NCI-H1694 (cell line): ENCODE measurements around the gene STXBP1.

Source experiments
- DNase-seq: peaks from one replicate; lab custom pipeline; 2025; lab: John Stamatoyannopoulos, UW

STXBP1 gene

DNA sequence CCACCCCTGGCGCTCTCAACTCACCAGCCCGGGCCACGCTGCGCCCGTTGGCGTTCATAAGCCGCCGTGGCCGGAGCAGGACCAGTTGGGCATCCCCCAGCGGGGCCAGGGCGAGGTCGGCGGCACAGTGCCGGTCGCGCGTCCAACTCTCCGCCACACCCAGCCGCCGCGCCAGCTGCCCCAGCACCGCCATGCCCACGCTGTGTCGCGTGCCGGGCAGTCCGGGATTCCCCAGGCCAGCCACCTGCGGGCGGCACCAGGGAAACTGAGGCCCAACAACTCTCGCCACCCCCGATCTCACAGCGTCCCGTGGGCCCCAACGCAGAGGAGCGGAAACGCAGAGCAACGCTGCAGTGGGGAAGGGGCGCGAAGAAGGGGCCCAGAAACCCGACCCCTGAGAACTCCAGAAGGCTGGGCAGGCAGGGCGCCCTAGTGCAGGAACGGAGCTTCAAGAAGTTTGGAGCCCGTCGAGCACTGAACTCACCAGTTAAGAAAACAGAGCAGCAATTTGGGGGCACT is 102.9 kb downstream of the STXBP1 start:
- DNase-seq, result no peak

GRCh38 chr9:127715470-127716337 is 103.6 kb downstream of the STXBP1 start, which contains the start of the genes PTRH1 and TTC16:
TSS of gene PTRH1 (minus strand) at chr9:127715663. CDS start at chr9:127715639, 24 bp downstream.
TSS of gene TTC16 (plus strand) at chr9:127716079. CDS start at chr9:127716146, 67 bp downstream.
- peak; percentile 77 for DNase-seq

- no peak for DNase-seq
Measured at GRCh38 chr9:127716412-127716811, 104.3 kb downstream of the STXBP1 start.

DNA sequence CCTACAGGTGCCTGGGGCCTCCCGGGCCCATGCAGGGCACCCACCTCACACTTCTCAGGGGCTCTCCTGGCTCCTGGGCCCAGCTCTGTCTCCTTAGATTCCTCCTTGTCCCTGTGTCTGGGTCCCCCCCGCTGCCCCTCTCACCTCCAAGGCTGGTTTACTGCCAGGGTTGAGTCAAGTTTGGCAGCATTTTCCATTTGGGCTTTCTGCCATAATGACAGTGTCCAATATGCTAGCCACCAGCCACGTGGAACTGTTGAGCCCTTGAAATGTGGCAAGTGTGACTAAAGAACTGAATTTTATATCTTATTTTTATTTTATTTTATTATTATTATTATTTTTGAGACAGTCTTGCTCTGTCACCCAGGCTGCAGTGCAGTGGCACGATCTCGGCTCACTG is 105.7 kb downstream of the STXBP1 start:
- no peak for DNase-seq

GRCh38 chr9:127720031-127720864 is 108.2 kb downstream of the STXBP1 start:
- no peak for DNase-seq

DNA sequence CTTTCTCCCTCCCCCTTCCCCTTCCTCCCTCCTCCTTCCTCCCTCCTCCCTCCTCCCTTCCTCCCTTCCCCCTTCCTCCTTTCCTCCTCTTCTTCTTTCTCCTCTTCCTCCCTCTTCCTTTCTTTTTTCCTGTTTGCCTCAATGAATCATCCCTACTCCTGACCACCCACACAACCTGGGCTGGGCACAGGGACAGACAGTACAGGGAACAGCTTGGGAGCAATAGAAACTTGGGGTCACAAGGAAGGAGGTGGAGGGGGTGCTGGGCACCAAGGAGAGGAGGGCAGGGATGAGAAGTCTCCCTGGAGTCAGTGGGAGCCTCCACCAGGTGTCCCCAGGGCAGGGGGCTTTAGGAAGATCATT is 108.8 kb downstream of the STXBP1 start:
- no peak for DNase-seq

DNA sequence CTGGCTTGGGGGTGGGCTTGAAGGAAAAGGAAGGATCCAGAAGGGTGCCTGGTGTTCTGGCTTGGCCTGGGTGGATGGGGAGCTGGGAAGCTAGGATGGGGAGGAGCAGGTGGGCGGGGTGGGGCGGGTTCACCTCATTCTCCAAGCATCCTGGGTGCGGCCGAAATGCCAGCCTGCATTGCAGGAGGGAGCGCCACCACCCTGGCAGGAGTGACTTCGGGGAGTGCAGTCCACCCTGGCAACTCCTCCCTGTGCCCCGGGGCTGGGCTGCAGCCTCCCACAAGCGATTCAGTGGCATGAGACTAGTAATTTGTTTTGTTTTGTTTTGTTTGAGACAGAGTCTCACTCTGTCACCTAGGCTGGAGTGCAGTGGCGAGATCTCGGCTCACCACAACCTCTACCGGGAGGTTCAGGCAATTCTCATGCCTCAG is 109.3 kb downstream of the STXBP1 start:
- no peak for DNase-seq

DNA sequence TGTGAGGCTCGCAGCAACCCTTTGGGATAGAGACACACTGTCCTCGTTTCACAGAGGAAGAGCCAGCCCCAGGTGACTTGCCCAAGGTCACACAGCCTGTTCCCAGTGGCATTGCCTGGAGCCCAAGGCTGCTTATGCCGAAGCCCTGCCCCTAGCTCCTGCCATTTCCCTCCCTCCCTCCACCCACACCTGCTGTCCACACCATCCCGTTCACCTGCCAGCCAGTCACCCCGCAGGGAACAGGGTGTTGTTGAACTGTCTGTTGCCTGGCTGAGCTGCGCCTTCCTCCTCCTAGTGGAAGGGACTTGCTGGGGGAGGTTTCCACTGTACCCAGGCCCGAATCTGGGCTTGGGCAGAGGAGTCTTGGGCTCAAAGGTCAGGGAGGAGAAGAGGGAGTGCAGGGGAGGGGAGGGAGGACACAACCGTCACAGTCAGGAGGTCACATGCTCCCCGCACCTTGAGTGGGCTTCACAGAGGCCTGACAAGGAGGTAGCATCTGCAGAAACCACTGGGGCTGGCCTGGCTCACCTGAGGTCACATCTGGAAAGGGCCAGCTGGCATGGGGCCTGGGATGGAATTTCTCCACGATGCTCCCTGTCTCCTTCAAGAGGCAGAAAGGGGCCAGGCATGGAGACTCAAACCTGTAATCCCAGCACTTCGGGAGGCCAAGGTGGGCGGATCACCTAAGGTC is 110.1 kb downstream of the STXBP1 start:
- DNase-seq, result no peak

GRCh38 chr9:127723013-127723412 is 110.9 kb downstream of the STXBP1 start:
- DNase-seq, result no peak

GRCh38 chr9:127723444-127723843 is 111.4 kb downstream of the STXBP1 start:
- DNase-seq, result no peak

DNA sequence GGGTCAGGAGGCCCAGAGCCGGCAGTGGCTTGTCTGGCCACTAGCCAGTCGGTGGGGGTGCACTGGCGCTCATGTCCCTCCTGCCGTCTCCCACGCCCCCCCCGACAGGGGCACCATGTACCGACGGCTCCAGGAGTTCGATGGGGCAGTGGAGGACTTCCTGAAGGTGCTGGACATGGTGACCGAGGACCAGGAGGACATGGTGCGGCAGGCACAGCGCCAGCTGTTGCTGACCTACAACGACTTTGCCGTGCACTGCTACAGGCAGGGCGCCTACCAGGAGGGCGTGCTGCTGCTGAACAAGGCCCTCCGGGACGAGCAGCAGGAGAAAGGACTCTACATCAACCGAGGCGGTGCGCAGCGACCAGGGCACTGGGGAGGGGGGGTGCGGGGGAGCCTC is 111.9 kb downstream of the STXBP1 start:
- no peak for DNase-seq

- DNase-seq, result no peak
Measured at GRCh38 chr9:127726871-127727270, 114.8 kb downstream of the STXBP1 start.

GRCh38 chr9:127728808-127729207 is 116.7 kb downstream of the STXBP1 start:
- no peak for DNase-seq

DNA sequence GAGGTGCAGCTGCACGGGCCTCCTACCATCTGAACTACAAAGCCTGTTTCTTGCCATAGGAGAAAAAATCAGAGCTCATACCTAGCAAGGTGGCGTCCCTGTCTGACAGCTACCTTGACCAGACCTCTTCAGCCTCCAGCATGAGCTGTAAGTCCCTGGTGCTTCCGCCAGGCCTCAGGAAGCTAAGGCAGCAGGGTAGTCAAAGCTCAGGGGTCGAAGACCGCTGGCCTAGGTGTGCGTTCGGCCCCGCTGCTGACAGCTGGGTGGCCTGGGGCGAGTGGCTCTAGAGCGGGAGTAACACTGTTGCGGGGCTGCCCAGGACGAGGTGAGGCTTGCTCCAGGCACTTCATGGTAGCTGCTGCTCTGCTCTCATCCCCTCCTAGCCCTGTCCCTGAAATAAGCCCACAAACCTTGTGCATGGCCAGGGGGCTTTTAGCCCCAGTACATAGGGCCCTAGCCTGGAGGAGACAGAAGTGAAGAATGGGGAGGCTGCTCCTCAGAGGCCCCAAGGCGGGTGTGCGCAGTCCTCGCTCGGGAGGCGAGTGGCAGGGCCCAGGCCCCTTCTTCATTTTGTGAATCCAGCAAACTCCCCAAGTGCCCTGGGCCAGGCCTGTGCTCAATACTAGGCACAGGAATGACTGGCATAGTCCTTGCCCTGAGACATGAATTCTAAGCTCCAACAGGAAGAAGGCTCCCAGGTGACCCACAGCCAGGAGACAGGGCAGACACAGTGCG is 117.6 kb downstream of the STXBP1 start:
- DNase-seq, result no peak

GRCh38 chr9:127730262-127730661 is 118.2 kb downstream of the STXBP1 start:
- DNase-seq, result no peak

DNA sequence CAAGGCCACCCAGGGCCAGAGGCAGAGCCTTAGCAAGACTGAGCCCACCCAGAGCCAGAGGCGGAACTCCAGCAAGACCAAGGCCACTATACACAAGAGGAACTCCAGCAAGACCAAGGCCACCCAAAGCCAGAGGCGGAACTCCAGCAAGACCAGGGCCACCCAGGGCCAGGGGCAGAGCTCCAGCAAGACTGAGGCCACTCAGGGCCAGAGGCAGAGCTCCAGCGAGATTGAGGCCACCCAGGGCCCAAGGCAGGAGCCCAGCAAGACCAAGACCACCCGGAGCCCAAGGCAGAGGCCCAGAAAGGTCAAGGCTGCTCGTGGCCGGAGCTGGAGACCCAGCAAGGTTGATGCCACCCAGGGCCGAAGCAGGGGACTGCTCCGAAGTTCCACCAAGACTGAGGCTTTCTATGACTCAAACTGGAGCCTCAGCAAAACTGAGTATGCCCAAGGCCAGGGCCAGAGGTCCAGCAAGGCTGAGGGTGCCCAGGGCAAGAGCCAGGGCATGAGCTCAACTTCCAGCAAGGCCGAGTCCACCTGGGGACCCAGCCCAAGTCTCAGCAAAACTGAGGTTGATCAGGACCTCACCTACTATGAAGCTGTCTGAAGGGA is 118.8 kb downstream of the STXBP1 start:
- no peak for DNase-seq

DNA sequence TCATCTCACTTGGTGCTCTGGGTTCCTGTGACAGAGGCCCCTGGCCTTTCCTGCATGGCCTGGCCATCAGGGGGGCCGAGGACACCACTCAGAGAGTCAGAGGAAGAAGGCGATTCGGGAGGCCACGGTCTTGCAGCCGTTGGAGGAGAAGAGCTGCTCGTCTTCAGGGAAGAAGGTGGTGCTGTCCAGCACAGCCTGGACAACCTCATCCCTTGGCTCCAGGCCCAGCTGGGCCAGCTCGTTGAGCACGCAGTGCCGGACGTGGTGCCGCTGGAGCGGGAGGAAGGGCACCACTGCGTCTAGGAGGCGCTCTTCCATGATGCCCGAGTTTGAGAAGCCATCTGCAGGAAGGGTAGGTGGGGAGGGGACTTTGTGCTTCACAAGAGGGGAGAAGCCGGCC is 119.9 kb downstream of the STXBP1 start:
- DNase-seq, result no peak

GRCh38 chr9:127732444-127732843 is 120.4 kb downstream of the STXBP1 start:
- DNase-seq, result no peak

DNA sequence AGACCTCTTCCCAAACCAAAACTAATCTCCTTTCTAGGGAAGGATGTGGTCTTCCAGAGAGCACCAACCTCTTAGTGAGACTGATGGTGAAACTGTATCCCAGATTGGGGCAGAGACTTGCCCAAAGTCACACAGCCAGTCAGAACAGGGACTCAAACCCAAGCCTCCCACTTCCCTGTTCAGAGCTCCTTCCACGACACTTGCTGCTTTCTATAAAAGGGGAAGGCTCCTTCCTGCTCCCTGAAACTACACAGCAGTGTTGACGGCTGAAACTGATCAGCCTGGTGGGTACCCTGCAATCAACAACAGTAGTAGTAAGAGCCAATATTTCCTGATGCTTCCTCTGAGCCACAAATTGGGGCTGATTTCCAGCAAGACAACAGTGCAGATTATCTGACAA is 121.5 kb downstream of the STXBP1 start:
- DNase-seq, result no peak

DNA sequence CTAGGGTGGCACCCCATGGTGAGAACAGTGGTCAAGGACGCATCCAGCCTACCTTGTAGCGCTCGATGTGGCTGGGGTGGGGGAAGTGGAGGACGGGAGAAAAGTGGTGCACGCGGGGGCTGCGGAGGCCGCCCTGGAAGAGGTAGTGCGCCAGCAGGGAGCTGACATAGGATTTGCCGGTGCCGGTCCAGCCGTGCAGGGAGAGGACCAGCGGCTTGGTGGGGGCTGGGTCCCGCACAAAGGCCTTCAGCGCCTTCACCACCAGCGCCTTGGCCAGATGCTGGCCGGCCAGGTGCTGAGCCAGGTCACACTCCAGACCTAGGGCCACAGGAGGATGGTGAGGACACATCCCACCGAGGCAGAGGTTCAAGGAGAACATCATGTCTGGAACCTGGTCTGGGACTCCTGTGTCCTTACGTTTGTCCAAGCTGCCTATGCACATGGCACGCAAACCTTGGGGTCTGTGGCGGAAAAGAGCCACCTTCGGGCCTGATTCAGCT is 122.2 kb downstream of the STXBP1 start:
- no peak for DNase-seq
